ENCODE measurements around the gene ST6GALNAC2.
"Not testable (repeated sequence)": the region's sequence is repeated elsewhere in the genome, so short reads cannot be mapped to it uniquely, and the experiment has no call there.

The ST6GALNAC2 gene

DNA sequence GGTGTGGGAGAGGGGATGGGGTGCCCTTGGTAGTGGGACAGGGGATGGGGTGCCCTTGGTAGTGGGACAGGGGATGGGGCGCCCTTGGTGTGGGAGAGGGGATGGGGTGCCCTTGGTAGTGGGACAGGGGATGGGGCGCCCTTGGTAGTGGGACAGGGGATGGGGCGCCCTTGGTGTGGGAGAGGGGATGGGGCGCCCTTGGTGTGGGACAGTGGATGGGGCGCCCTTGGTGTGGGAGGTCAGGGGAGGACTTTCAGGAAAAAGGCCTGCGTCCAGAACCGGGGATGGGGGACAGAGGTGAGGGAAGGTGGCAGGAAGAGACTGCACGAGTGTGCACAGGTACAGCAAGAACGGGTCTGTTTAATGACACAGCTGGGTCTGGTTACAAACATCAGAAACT lies 58.6 kb downstream of the ST6GALNAC2 start:
- H3K36me3 ChIP-seq (ENCODE audit: control insufficient read depth, insufficient read depth, low read length); H3K9ac ChIP-seq (ENCODE audit: low read depth, low read length); H3K9me3 ChIP-seq (ENCODE audit: control insufficient read depth, insufficient read depth, low read length); H3K27me3 ChIP-seq (ENCODE audit: control insufficient read depth, insufficient read depth, low read length); H3K4me3 ChIP-seq (ENCODE audit: low read depth, low read length); H3K4me1 ChIP-seq (ENCODE audit: control insufficient read depth, insufficient read depth, low read length): not testable (repeated sequence)

DNA sequence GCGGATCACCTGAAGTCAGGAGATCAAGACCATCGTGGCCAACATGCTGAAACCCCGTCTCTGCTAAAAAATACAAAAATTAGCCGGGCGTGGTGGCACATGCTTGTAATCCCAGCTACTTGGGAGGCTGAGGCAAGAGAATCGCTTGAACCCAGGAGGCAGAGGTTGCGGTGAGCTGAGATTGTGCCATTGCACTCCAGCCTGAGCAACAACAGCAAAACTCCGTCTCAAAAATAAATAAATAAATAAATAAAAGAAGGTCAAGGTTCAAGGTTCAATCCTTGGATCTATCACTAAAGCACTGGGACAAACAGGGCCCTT lies 60.2 kb downstream of the ST6GALNAC2 start:
- not testable (repeated sequence) for H3K4me1 ChIP-seq (ENCODE audit: control insufficient read depth, insufficient read depth, low read length); H3K9me3 ChIP-seq (ENCODE audit: control insufficient read depth, insufficient read depth, low read length); H3K36me3 ChIP-seq (ENCODE audit: control insufficient read depth, insufficient read depth, low read length); H3K9ac ChIP-seq (ENCODE audit: low read depth, low read length); H3K4me3 ChIP-seq (ENCODE audit: low read depth, low read length); H3K27me3 ChIP-seq (ENCODE audit: control insufficient read depth, insufficient read depth, low read length)

DNA sequence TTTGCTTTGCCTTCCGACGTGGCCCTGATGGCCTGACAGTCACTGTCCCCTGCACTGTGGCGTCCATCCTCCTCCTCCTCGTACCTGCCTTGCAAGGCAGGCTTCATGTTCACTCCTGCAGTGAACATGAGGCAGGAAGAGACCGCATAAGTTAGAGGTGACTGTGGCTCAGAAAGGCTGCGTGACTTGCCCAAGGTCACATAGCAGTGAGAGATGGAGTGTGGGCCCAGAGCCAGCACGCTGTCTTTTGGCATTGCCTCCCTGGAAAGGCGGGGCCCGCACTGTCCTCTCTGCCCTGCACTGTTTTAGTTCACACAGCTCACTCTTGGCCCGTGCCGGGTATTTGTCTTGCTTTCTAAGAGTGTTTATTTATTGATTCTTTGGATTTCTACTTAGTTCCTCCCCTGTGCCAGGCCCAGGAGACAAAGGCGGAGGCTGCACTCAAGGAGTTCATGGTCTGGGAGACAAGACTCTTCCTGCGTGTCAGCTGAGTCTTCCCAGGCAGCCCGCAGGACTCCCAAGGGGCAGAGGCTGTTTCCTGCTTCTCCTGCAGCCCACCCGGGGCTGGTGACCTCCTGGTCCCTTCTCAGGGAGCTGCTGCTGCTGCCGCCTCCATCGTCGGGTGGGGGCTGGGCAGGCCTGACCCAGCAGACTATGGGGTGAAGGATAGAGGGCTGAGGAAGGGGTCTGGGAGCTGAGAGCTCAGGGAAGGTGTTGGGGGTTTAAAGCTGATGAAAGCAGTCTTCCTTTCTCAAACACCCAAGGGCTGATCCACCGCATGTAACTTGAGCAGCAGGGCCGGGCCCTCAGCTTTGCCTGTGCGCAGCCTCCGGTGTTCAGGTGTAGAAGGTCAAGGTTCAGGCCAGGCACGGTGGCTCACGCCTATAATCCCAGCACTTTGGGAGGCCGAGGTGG lies 60.8 kb downstream of the ST6GALNAC2 start:
- H3K4me1 ChIP-seq (ENCODE audit: control insufficient read depth, insufficient read depth, low read length): no peaks in the 10 kb centered on the region
- H3K27me3 ChIP-seq (ENCODE audit: control insufficient read depth, insufficient read depth, low read length): peaks cover 5% of the 10 kb centered on the region
- no peak overlapping the region for H3K4me3 ChIP-seq (ENCODE audit: low read depth, low read length)
- H3K9ac ChIP-seq (ENCODE audit: low read depth, low read length): no peak overlapping the region
- H3K9me3 ChIP-seq (ENCODE audit: control insufficient read depth, insufficient read depth, low read length): no peaks in the 10 kb centered on the region
- H3K36me3 ChIP-seq (ENCODE audit: control insufficient read depth, insufficient read depth, low read length): no peaks in the 10 kb centered on the region

DNA sequence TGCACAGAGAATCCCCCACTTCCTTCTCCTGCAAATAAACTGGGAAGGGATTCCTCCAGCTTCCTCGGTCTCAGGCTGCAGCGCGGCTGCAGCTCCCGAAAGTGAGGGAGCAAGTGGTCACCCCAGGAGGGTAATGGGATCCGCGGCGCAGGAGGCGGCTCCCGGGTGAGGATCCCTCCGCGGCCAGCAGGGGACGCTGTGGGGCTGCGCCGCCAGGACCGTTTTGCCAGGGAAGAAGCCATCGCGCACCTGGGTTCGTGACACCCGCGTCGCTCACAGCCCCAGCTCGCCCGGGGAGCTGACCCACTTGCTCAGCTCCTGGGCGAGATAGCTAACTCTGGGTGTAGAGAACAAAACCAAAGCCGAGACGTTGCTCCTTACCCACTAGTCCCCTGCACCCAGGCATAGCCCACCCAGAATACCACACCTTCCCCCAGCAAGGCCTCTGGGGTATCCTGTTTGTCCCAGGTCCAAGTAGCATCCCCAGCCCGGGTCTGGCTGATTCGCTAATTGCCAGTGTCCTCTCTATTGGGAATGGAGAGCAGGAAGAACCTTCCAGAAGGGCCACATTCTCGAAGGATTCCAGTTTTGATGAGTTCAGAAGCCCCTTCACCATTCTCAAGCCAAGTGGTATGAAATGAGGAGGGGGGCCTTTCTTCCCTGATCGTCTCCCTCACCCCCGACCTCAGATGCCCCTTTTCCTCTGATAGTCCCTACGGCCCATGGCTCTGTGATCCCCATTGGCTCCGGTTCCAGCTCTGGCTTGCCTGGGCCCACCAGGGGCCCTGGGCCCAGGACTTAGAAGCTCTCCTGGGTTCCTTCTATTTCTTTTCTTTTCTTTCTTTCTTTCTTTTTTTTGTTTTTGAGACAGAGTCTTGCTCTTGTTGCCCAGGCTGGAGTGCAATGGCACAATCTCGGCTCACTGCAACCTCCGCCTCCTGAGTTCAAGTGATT lies 62.3 kb downstream of the ST6GALNAC2 start:
- Histone ChIP-seq H3K9ac (ENCODE audit: low read depth, low read length) (no peak overlapping the region), H3K4me1 (ENCODE audit: control insufficient read depth, insufficient read depth, low read length) (no peaks in the 10 kb centered on the region), H3K27me3 (ENCODE audit: control insufficient read depth, insufficient read depth, low read length) (peaks cover 5% of the 10 kb centered on the region), H3K9me3 (ENCODE audit: control insufficient read depth, insufficient read depth, low read length) (no peaks in the 10 kb centered on the region), H3K36me3 (ENCODE audit: control insufficient read depth, insufficient read depth, low read length) (no peaks in the 10 kb centered on the region), H3K4me3 (ENCODE audit: low read depth, low read length) (no peak overlapping the region)

GRCh38 chr17:76521683-76522082 lies 64.0 kb downstream of the ST6GALNAC2 start:
- H3K36me3 ChIP-seq (ENCODE audit: control insufficient read depth, insufficient read depth, low read length); H3K27me3 ChIP-seq (ENCODE audit: control insufficient read depth, insufficient read depth, low read length); H3K9me3 ChIP-seq (ENCODE audit: control insufficient read depth, insufficient read depth, low read length); H3K4me3 ChIP-seq (ENCODE audit: low read depth, low read length); H3K4me1 ChIP-seq (ENCODE audit: control insufficient read depth, insufficient read depth, low read length); H3K9ac ChIP-seq (ENCODE audit: low read depth, low read length): not testable (repeated sequence)

DNA sequence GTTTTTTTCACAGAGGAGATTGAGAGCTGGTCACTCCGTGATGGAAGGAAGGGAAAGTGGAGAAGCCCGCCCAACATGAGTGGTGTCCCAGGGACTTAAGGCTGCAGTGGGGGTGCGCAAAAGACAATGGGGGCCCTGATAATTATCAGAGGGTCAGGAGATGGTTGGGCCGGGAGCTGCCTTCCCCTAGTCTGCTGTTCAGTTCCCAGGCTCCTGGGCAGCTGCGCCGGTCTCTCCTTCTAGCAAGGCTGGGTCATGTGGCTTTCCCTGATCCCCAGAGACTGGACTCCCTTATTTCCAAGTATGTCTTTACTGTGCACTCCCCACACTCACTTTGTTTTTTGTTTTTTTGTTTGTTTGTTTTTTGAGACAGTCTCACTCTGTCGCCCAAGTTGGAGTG lies 64.4 kb downstream of the ST6GALNAC2 start:
- H3K4me1 ChIP-seq (ENCODE audit: control insufficient read depth, insufficient read depth, low read length): no peaks in the 10 kb centered on the region
- H3K9ac ChIP-seq (ENCODE audit: low read depth, low read length): no peak overlapping the region
- H3K27me3 ChIP-seq (ENCODE audit: control insufficient read depth, insufficient read depth, low read length): peaks cover 5% of the 10 kb centered on the region
- H3K36me3 ChIP-seq (ENCODE audit: control insufficient read depth, insufficient read depth, low read length): no peaks in the 10 kb centered on the region
- H3K4me3 ChIP-seq (ENCODE audit: low read depth, low read length): no peak overlapping the region
- H3K9me3 ChIP-seq (ENCODE audit: control insufficient read depth, insufficient read depth, low read length): no peaks in the 10 kb centered on the region

GRCh38 chr17:76519048-76519966 lies 66.4 kb downstream of the ST6GALNAC2 start:
- Histone ChIP-seq H3K36me3 (ENCODE audit: control insufficient read depth, insufficient read depth, low read length) (no peaks in the 10 kb centered on the region), H3K4me3 (ENCODE audit: low read depth, low read length) (no peak overlapping the region), H3K27me3 (ENCODE audit: control insufficient read depth, insufficient read depth, low read length) (peaks cover 5% of the 10 kb centered on the region), H3K9ac (ENCODE audit: low read depth, low read length) (no peak overlapping the region), H3K4me1 (ENCODE audit: control insufficient read depth, insufficient read depth, low read length) (no peaks in the 10 kb centered on the region), H3K9me3 (ENCODE audit: control insufficient read depth, insufficient read depth, low read length) (no peaks in the 10 kb centered on the region)

DNA sequence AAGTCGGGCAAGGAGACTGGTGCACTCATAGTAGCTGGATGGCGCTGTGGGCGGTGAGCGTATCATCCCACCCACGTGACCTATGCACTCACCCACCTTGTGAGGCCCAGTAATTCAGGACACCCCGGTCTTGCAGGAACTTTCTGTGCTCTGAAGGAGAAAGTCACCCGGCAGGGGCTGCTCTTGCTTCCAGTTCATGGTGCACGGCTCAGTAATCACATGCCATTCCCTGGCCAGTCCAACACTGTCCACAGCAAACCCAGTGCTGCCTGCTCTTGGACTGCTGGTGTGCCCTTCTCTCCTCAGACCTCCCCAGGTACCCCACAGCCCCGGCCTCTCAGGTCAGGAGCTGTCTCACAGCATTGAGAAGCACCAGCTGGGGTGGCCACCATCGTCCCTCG lies 68.0 kb downstream of the ST6GALNAC2 start:
- no peaks in the 10 kb centered on the region for H3K36me3 ChIP-seq (ENCODE audit: control insufficient read depth, insufficient read depth, low read length)
- H3K9me3 ChIP-seq (ENCODE audit: control insufficient read depth, insufficient read depth, low read length): no peaks in the 10 kb centered on the region
- H3K9ac ChIP-seq (ENCODE audit: low read depth, low read length): no peak overlapping the region
- no peak overlapping the region for H3K4me3 ChIP-seq (ENCODE audit: low read depth, low read length)
- no peaks in the 10 kb centered on the region for H3K27me3 ChIP-seq (ENCODE audit: control insufficient read depth, insufficient read depth, low read length)
- H3K4me1 ChIP-seq (ENCODE audit: control insufficient read depth, insufficient read depth, low read length): no peaks in the 10 kb centered on the region

All from iPS-15b (cell line).